Liver (tissue), 9 donors: Measurements from ENCODE around the gene PTPN14. TPM values are rescaled to one million over a fixed set of nuclear protein-coding genes. Genes with fewer than 3 reads are reported as not detected.

Experiments
- DNase-seq: peaks from one replicate; pipeline ENCODE4 v3.0.0-alpha.2; 2017; ENCODE audit warnings: low spot score
- H3K27ac ChIP-seq, 2 donors: one replicate each; pipeline ENCODE4 v1.7.0; 2013; ENCODE audit warnings: inconsistent platforms in 2 of 2, low read length in 2 of 2, control low read depth in 1 of 2, low read depth in 1 of 2, mild to moderate bottlenecking in 1 of 2
- H3K27me3 ChIP-seq, 4 donors: one replicate each; pipeline versions ENCODE4 v1.6.1 to v1.7.0; 2013; ENCODE audit warnings: low read length in 3 of 4, inconsistent platforms in 1 of 4, mild to moderate bottlenecking in 1 of 4, moderate library complexity in 1 of 4; ENCODE audit not compliant: control insufficient read depth in 4 of 4, insufficient read depth in 4 of 4
- H3K36me3 ChIP-seq, 4 donors: one replicate each; pipeline versions ENCODE4 v1.6.1 to v1.7.0; 2013; ENCODE audit warnings: low read length in 3 of 4, mild to moderate bottlenecking in 3 of 4, low read depth in 1 of 4, moderate library complexity in 1 of 4; ENCODE audit not compliant: control insufficient read depth in 4 of 4, insufficient read depth in 3 of 4
- H3K4me1 ChIP-seq, 4 donors: one replicate each; pipeline versions ENCODE4 v1.6.1 to v1.7.0; 2013; ENCODE audit warnings: low read length in 3 of 4, mild to moderate bottlenecking in 3 of 4, moderate library complexity in 1 of 4; ENCODE audit not compliant: control insufficient read depth in 4 of 4, insufficient read depth in 4 of 4
- H3K4me3 ChIP-seq, 3 donors: one replicate each; pipeline versions ENCODE4 v1.6.1 to v1.7.0; 2013; ENCODE audit warnings: low read length in 3 of 3, control low read depth in 1 of 3, low read depth in 1 of 3, mild to moderate bottlenecking in 1 of 3
- H3K9ac ChIP-seq, 2 donors: one replicate each; pipeline ENCODE4 v1.7.0; 2013; ENCODE audit warnings: low read length in 2 of 2, mild to moderate bottlenecking in 2 of 2, moderate library complexity in 2 of 2, control low read depth in 1 of 2, low read depth in 1 of 2
- H3K9me3 ChIP-seq, 4 donors: one replicate each; pipeline versions ENCODE4 v1.6.1 to v1.7.0; 2013; ENCODE audit warnings: low read length in 3 of 4; ENCODE audit not compliant: control insufficient read depth in 4 of 4
- EGR1 ChIP-seq, 2 donors: IDR thresholded peaks; 2 replicates each; pipeline ENCODE4 v1.6.1; 2016 to 2018; ENCODE audit warnings: antibody characterized with exemption in 2 of 2, low read depth in 2 of 2
- FOXA1 ChIP-seq: IDR thresholded peaks from 2 replicates; pipeline ENCODE4 v1.6.1; 2016; ENCODE audit warnings: antibody characterized with exemption
- FOXA2 ChIP-seq: IDR thresholded peaks from 2 replicates; pipeline ENCODE4 v1.6.1; 2016; ENCODE audit warnings: antibody characterized with exemption
- GABPA ChIP-seq, 2 donors: IDR thresholded peaks in 1 of 2; conservative IDR thresholded peaks in 1 of 2; 2 replicates each; pipeline ENCODE4 v1.6.1; 2016; ENCODE audit warnings: antibody characterized with exemption in 2 of 2, mild to moderate bottlenecking in 1 of 2, moderate library complexity in 1 of 2
- HNF4A ChIP-seq, 2 donors: conservative IDR thresholded peaks; 2 replicates each; pipeline ENCODE4 v1.6.1; 2016; ENCODE audit warnings: antibody characterized with exemption in 2 of 2, mild to moderate bottlenecking in 2 of 2
- HNF4G ChIP-seq: IDR thresholded peaks from 2 replicates; pipeline ENCODE4 v1.6.1; 2016; ENCODE audit warnings: antibody characterized with exemption
- JUND ChIP-seq, 2 donors: IDR thresholded peaks; 2 replicates each; pipeline ENCODE4 v1.6.1; 2016; ENCODE audit warnings: antibody characterized with exemption in 2 of 2
- RAD21 ChIP-seq, 2 donors: IDR thresholded peaks; 2 replicates each; pipeline ENCODE4 v1.6.1; 2016; ENCODE audit warnings: antibody characterized with exemption in 2 of 2, mild to moderate bottlenecking in 2 of 2
- RXRA ChIP-seq, 2 donors: IDR thresholded peaks; 2 replicates each; pipeline ENCODE4 v1.6.1; 2017 to 2018; ENCODE audit warnings: antibody characterized with exemption in 2 of 2, mild to moderate bottlenecking in 1 of 2
- SP1 ChIP-seq: IDR thresholded peaks from 2 replicates; pipeline ENCODE4 v1.6.1; 2018; ENCODE audit warnings: antibody characterized with exemption, mild to moderate bottlenecking
- TAF1 ChIP-seq: conservative IDR thresholded peaks from 2 replicates; pipeline ENCODE4 v1.6.1; 2016; ENCODE audit warnings: antibody characterized with exemption, mild to moderate bottlenecking
- YY1 ChIP-seq: IDR thresholded peaks from 2 replicates; pipeline ENCODE4 v1.6.1; 2016; ENCODE audit warnings: antibody characterized with exemption, mild to moderate bottlenecking
- ZBTB33 ChIP-seq: IDR thresholded peaks from 2 replicates; pipeline ENCODE4 v1.6.1; 2016; ENCODE audit warnings: antibody characterized with exemption
- WGBS: extraction: QIAGEN DNeasy Blood & Tissue Kit; methylation state at CpG from one replicate; pipeline ENCODE4 v1.1.7; 2013; 5-methylcytosine and 5-hydroxymethylcytosine counted together
- polyA plus RNA-seq, 2 donors: library from polyadenylated mRNA; stranded (reverse) in 1 of 2; unstranded in 1 of 2; fragments of 200-250 nt in 1 of 2; fragments of >200 nt in 1 of 2; fragmentation: Nextera tagmentation in 1 of 2; extraction: Ambion mirVana in 1 of 2; gene quantifications; one replicate each; pipeline versions ENCODE4 v1.2.1 to v1.2.3, GENCODE V29; 2013 to 2015
- total RNA-seq, 2 donors: library from RNA; depleted of rRNA; stranded (reverse); fragments of >200 nt; gene quantifications; one replicate each; pipeline ENCODE4 v1.2.3, GENCODE V29; 2014
- TF ChIP-seq, protein P1 (sequence below): fragments of 150-350 bp; IDR thresholded peaks from 2 replicates; pipeline ENCODE4 v1.5.1; 2017; ENCODE audit warnings: improper control_type of control experiment, low read depth, low read length; ENCODE audit not compliant: missing input control
- TF ChIP-seq, protein P2 (sequence below): IDR thresholded peaks from 2 replicates; pipeline ENCODE4 v1.6.1; 2016; ENCODE audit warnings: antibody characterized with exemption, mild to moderate bottlenecking
- donor health status: healthy.
- donor health status: healthy.
- donor health status: healthy.
- donor health status: healthy.
- donor health status: healthy.

The PTPN14 gene
- total and polyA plus RNA-seq, 4 donors, result 0.54 to 3.2 (median 1.5) TPM

GRCh38 chr1:214590696-214591095 is 39.3 kb upstream of the PTPN14 start:
- TF ChIP-seq YY1 (no peak), GABPA (IDR thresholded peaks at IDR 0.05 in 1 of 2, conservative IDR thresholded peaks at IDR 0.05 in 1 of 2) (no peak), TAF1 (no peak), FOXA1 (no peak), FOXA2 (no peak), ZBTB33 (no peak), RXRA (IDR thresholded peaks at IDR 0.05) (no peak), EGR1 (IDR thresholded peaks at IDR 0.05; ENCODE audit: low read depth in 2 of 2) (no peak), JUND (IDR thresholded peaks at IDR 0.05) (no peak), HNF4A (conservative IDR thresholded peaks at IDR 0.05) (no peak), RAD21 (IDR thresholded peaks at IDR 0.05) (no peak), SP1 (no peak)
- TF ChIP-seq, protein P1, sequence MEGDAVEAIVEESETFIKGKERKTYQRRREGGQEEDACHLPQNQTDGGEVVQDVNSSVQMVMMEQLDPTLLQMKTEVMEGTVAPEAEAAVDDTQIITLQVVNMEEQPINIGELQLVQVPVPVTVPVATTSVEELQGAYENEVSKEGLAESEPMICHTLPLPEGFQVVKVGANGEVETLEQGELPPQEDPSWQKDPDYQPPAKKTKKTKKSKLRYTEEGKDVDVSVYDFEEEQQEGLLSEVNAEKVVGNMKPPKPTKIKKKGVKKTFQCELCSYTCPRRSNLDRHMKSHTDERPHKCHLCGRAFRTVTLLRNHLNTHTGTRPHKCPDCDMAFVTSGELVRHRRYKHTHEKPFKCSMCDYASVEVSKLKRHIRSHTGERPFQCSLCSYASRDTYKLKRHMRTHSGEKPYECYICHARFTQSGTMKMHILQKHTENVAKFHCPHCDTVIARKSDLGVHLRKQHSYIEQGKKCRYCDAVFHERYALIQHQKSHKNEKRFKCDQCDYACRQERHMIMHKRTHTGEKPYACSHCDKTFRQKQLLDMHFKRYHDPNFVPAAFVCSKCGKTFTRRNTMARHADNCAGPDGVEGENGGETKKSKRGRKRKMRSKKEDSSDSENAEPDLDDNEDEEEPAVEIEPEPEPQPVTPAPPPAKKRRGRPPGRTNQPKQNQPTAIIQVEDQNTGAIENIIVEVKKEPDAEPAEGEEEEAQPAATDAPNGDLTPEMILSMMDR, result no peak
- WGBS, result 85% methylated on average over 5 of the region's 5 CpGs

GRCh38 chr1:214588963-214589597 is 37.7 kb upstream of the PTPN14 start:
- Histone ChIP-seq H3K36me3 (no peaks in the 10 kb centered on the region), H3K27ac (no peak overlapping the region), H3K4me1 (no peaks in the 10 kb centered on the region), H3K9ac (no peak overlapping the region), H3K27me3 (no peaks in the 10 kb centered on the region), H3K9me3 (no peaks in the 10 kb centered on the region), H3K4me3 (no peak overlapping the region)
- no peak for DNase-seq
- 93% methylated on average over 4 of the region's 4 CpGs for WGBS
- TF ChIP-seq SP1 (no peak), HNF4G (no peak), RAD21 (IDR thresholded peaks at IDR 0.05) (no peak), GABPA (IDR thresholded peaks at IDR 0.05 in 1 of 2, conservative IDR thresholded peaks at IDR 0.05 in 1 of 2) (no peak), FOXA2 (no peak)
- TF ChIP-seq, protein P2, sequence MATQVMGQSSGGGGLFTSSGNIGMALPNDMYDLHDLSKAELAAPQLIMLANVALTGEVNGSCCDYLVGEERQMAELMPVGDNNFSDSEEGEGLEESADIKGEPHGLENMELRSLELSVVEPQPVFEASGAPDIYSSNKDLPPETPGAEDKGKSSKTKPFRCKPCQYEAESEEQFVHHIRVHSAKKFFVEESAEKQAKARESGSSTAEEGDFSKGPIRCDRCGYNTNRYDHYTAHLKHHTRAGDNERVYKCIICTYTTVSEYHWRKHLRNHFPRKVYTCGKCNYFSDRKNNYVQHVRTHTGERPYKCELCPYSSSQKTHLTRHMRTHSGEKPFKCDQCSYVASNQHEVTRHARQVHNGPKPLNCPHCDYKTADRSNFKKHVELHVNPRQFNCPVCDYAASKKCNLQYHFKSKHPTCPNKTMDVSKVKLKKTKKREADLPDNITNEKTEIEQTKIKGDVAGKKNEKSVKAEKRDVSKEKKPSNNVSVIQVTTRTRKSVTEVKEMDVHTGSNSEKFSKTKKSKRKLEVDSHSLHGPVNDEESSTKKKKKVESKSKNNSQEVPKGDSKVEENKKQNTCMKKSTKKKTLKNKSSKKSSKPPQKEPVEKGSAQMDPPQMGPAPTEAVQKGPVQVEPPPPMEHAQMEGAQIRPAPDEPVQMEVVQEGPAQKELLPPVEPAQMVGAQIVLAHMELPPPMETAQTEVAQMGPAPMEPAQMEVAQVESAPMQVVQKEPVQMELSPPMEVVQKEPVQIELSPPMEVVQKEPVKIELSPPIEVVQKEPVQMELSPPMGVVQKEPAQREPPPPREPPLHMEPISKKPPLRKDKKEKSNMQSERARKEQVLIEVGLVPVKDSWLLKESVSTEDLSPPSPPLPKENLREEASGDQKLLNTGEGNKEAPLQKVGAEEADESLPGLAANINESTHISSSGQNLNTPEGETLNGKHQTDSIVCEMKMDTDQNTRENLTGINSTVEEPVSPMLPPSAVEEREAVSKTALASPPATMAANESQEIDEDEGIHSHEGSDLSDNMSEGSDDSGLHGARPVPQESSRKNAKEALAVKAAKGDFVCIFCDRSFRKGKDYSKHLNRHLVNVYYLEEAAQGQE, result no peak

More at GRCh38 chr1:214590696-214591095, 39.3 kb upstream of the PTPN14 start:
- no peaks in the 10 kb centered on the region for H3K36me3 ChIP-seq
- H3K27ac ChIP-seq, result no peak overlapping the region
- H3K9me3 ChIP-seq, result no peaks in the 10 kb centered on the region
- H3K27me3 ChIP-seq, result no peaks in the 10 kb centered on the region
- H3K9ac ChIP-seq, result no peak overlapping the region
- no peak for DNase-seq
- H3K4me1 ChIP-seq, result no peaks in the 10 kb centered on the region
- H3K4me3 ChIP-seq, result no peak overlapping the region
